Heart left ventricle (tissue), 13 donors: ENCODE results near the gene NSUN4.

Experiments
- CTCF ChIP-seq, 12 donors: fragments of 200-600 bp; sonication (generic) in 4 of 12; IDR thresholded peaks; one replicate each; pipeline versions ENCODE4 v1.5.0 to v1.8.0; 2018 to 2022; ENCODE audit warnings: antibody characterized with exemption in 12 of 12, mild to moderate bottlenecking in 5 of 12
- POLR2A ChIP-seq, 2 donors: fragments of 450-650 bp; IDR thresholded peaks; one replicate each; pipeline ENCODE4 v1.6.1; 2017; ENCODE audit warnings: antibody characterized with exemption in 2 of 2, mild to moderate bottlenecking in 2 of 2, moderate library complexity in 2 of 2
- donor health status: ischemic (EF 13 %, LVEDD 7.1; RV severe dilation, severe dysfunction).
- donor health status: DM: no; HTN: yes; CAD: no.
- donor health status: DM: no; HTN: no; CAD: no.
- donor health status: ischemic (EF 25% LVEDD 6.9; RV normal size, moderate dysfunction).
- donor health status: ischemic (EF 25% LVEDD 5.7; RV mildly dilated, moderate dysfunction).
- donor health status: ischemic (EF 35%, LVEDD 5.7; RV mildly dilated, moderate dysfunction).
- donor health status: nonischemic (EF 11% LVEDD 7.7; RV severe dilation, severe dysfunction).
- donor health status: DM: yes; HTN: yes; CAD: no.
- donor health status: PGD.
- donor health status: ischemic (EF 29% LVEDD 5.4; RV normal size, mild dysfunction).
- donor health status: nonischemic (EF 23%, LVEDD 6.1; RV moderate dilation, normal function).

GRCh38 chr1:46342677-46343350, 2.2 kb downstream of the NSUN4 start:
- TF ChIP-seq CTCF (IDR thresholded peaks at IDR 0.05), result no peak
- TF ChIP-seq POLR2A (IDR thresholded peaks at IDR 0.05), result no peak
